HG02981 (cell line): ENCODE measurements around the gene CXCL9.
"Not testable (repeated sequence)": the region's sequence is repeated elsewhere in the genome, so short reads cannot be mapped to it uniquely, and the experiment has no call there.

Experiments used
- ATAC-seq: cut with Tn5 transposase; IDR thresholded peaks from one replicate; pipeline ENCODE4 v1.9.1; 2021; ENCODE audit warnings: mild to moderate bottlenecking, moderate library complexity; ENCODE audit not compliant: unreplicated experiment

Gene CXCL9

DNA sequence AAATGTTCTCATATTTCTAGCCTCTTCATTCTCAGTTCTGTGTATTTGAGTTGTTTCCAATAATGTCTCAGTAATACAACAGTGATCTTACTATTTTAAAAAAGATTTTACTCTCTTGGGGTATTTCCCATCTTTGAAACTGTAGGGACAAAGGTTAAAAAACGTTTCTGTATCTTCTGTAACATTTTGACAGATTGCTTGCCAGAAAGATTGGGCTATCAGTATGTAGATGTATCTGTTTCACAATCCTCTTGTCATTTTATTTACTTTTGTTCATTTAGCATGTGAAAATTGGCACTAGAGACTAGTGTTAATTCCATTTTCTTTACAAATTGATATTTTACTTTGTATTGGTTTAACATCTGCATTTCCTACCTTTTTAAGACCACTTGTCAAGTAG lies 6.2 kb upstream of the CXCL9 start:
- no peak for ATAC-seq

DNA sequence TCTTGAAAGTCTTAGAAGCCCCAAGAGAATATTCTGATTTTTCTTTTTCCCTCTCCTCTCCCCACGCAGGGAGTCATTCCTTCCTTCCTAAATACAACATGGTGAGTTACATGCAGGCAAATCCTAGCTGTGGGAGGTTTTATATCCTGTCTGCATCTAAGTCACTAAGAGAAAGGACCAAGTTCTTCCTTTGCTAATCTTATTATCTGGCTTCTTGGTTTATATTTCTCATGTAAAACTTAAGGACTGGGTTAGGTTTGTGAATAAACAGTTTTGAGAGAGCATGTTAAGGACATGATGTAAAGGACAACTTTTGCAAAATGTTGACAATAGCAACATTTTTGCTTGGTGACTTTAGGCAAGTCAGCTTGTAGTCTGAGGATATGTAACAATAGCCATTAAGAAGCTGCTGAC lies 5.1 kb upstream of the CXCL9 start:
- no peak for ATAC-seq

GRCh38 chr4:76011700-76012387 lies 4.5 kb upstream of the CXCL9 start:
- peak; percentile 56 for ATAC-seq

- no peak for ATAC-seq
Observed at GRCh38 chr4:76011018-76011670, 3.8 kb upstream of the CXCL9 start.

- ATAC-seq, result no peak
Observed at GRCh38 chr4:76010576-76010975, 3.3 kb upstream of the CXCL9 start.

DNA sequence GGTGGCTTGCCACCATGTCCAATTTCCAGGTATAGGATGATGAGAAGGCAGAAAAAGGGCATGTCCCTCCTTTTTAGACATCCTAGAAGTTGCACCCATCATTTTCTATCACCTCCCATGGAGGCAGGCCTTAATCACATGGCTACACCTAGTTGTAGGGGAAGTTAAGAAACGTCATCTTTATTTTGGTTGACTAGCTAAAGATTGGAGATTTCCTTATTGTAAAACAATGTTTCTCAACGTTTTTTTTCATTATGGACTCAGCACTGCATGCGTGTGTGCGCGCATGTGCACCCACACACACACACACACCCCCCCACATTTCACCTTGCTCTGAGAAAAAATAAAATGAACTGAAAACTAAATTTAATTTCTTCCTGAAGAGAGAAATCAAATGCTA lies 2.0 kb upstream of the CXCL9 start:
- ATAC-seq, result no peak

DNA sequence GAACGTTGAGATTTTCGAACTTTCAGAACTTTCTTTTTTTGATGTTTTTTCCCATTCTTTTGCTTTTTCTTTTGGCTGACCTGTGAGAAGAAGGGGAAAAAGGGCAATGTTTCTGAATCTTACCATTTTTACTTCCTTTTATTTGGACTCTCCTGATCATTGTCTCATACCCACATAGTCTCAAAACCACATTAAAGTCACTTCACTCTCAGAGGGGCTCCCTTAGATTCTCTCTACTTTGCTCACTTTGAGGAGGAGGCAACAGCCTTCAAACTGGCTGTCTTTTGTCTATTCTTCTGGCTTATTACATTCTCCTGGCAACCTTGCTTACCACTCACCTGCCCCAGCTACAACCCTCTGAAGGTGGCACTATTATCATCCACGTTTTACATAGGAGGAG lies 3.7 kb downstream of the CXCL9 start:
- ATAC-seq, result no peak

GRCh38 chr4:76003035-76003434 lies 4.3 kb downstream of the CXCL9 start:
- no peak for ATAC-seq

- ATAC-seq, result no peak
Observed at GRCh38 chr4:76002176-76002575, 5.1 kb downstream of the CXCL9 start.

- no peak for ATAC-seq
Observed at GRCh38 chr4:76001700-76002099, 5.6 kb downstream of the CXCL9 start.

DNA sequence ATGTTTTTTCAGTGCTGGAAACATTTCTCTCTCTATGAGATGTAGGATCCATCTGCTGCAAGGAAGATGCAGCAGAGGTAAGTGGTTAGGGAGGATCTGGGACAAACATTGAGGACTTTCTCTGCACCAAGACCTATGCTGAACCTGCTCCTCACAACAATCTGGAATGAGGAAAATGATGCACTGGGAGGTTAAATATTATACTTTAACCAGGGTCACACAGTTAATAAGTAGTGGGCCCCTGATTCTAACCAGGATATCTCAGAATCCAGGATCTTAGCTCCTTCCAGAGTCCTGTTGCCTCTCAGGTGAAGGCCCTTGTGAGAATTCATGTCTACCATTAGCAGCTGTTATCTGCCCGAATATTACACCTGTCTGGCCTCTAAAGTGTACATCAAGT lies 7.0 kb downstream of the CXCL9 start:
- no peak for ATAC-seq

- not testable (repeated sequence) for ATAC-seq
Observed at GRCh38 chr4:75998525-75999147, 8.7 kb downstream of the CXCL9 start.

DNA sequence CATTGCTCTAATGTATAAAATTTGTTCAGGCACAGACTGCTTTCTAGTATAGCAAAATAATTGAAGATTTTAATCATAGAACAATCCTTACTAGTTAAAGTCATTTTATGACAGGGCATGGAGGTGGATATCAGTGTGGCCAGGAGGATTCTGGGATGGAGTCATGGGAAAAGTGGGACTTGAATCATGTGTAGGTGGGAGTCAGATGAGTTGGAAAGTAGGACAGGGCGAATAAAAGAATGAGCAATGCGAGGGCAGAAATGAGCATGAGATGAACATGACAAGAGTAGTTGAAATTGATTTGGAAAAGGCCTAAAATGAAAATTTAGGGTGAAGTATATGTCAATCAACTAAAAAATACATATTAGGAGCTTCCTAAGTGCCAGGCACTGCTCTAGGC lies 9.4 kb downstream of the CXCL9 start:
- ATAC-seq, result no peak

GRCh38 chr4:75997081-75997480 lies 10.2 kb downstream of the CXCL9 start:
- ATAC-seq, result no peak

- ATAC-seq, result no peak
Observed at GRCh38 chr4:75995727-75996126, 11.6 kb downstream of the CXCL9 start.

DNA sequence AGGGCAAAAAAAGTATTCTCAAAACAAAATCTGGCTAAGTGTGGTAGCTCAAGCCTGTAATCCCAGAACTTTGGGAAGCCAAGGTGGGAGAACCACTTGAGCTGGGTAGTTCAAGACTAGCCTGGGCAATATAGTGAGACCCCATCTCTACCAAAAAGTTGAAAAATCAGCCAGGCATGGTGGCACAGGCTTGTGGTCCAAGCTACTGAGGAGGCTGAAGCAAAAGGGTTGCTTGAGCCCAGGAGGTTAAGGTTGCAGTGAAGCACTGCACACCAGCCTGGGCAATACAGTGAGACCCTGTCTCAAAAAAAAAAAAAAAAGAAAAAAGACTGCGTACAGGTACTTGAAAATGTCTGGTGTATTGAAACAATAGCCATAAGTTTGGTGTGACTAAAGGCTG lies 14.8 kb downstream of the CXCL9 start:
- ATAC-seq, result no peak

DNA sequence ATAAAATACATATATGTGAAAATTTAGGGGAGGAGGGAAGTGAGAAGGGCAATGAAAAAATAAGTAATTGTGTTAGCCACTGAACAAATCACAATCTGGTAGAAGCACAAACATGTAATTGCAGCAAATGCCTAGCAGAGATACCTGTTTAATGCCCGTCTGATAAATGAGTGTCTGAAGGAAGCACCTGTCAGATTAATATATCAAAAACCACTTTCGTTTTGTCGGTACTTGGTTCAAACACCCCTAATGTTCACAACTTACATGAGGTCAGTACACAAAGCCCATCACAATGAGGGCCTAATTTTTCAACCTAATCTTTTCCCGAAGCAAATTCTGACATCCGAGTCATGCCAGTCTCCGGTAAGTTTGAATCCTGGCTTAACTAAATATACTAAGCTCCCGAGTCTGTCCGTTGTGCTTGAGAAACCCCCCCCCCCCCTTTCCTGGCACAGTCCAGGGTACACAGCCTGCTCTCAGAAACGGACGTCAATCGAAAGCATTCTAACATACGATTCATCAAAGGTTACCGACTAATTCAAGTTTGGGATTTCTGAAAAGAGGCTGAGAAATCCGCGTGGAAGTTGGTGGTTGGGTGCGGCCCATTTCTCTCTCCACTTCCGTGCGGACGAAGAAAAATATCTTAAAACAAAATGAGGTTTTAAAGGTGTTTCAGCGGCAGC lies 17.3 kb downstream of the CXCL9 start:
- ATAC-seq, result no peak

GRCh38 chr4:75985116-75985515 lies 22.2 kb downstream of the CXCL9 start:
- ATAC-seq, result no peak

- ATAC-seq, result no peak
Observed at GRCh38 chr4:75980576-75980975, 26.7 kb downstream of the CXCL9 start.

- ATAC-seq, result no peak
Observed at GRCh38 chr4:75976177-75976576, 31.1 kb downstream of the CXCL9 start.

GRCh38 chr4:75973766-75974165 lies 33.5 kb downstream of the CXCL9 start:
- no peak for ATAC-seq

- no peak for ATAC-seq
Observed at GRCh38 chr4:75968084-75968483, 39.2 kb downstream of the CXCL9 start.
